ENCODE data around the gene GPAM.

DNA sequence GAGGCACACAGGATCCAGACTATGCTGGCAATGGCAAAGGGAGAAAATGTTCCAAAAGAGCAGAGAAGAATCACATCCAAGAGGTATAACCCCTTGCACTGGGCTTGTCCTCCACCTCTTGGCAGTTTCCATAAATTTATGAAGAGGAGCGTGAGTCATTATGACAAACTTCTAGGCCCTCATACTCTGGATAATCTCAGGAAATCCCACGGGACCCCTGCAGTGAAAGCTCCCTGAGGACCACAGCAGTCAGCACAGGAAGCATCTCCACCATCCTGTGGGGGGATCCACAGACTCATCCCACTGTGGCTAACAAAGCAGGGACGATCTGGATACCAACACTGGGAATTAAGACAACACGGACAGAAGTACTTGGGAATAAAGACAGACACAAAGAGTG, 30.3 kb upstream of the GPAM start:
- TF ChIP-seq, protein P1, sequence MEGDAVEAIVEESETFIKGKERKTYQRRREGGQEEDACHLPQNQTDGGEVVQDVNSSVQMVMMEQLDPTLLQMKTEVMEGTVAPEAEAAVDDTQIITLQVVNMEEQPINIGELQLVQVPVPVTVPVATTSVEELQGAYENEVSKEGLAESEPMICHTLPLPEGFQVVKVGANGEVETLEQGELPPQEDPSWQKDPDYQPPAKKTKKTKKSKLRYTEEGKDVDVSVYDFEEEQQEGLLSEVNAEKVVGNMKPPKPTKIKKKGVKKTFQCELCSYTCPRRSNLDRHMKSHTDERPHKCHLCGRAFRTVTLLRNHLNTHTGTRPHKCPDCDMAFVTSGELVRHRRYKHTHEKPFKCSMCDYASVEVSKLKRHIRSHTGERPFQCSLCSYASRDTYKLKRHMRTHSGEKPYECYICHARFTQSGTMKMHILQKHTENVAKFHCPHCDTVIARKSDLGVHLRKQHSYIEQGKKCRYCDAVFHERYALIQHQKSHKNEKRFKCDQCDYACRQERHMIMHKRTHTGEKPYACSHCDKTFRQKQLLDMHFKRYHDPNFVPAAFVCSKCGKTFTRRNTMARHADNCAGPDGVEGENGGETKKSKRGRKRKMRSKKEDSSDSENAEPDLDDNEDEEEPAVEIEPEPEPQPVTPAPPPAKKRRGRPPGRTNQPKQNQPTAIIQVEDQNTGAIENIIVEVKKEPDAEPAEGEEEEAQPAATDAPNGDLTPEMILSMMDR (IDR thresholded peaks at IDR 0.05), result no peak
- TF ChIP-seq POLR2AphosphoS5 (IDR thresholded peaks at IDR 0.05), result no peak
